Smooth muscle cell (in vitro differentiated cells): ENCODE data around the gene KRT33A. TPM values are rescaled to one million over a fixed set of nuclear protein-coding genes. Genes with fewer than 3 reads are reported as not detected.

ENCODE experiments used
- DNase-seq: peaks from one replicate; lab custom pipeline; 2025; ENCODE audit not compliant: unreplicated experiment; lab: John Stamatoyannopoulos, UW
- H2AFZ ChIP-seq: fragments of 200-600 bp; sonication (generic); 2 replicates; pipeline ENCODE4 v1.6.0; 2016; ENCODE audit warnings: antibody characterized with exemption, low read depth, mild to moderate bottlenecking
- H3F3A ChIP-seq: fragments of 200-600 bp; sonication (generic); 2 replicates; pipeline ENCODE4 v1.6.0; 2017; ENCODE audit warnings: antibody characterized with exemption, low read depth
- H3K27ac ChIP-seq: fragments of 200-600 bp; sonication (generic); 2 replicates; pipeline ENCODE4 v1.5.1; 2016; ENCODE audit warnings: low read depth, mild to moderate bottlenecking
- H3K27me3 ChIP-seq: fragments of 200-600 bp; sonication (generic); 2 replicates; pipeline ENCODE4 v1.6.1; 2016; ENCODE audit warnings: low read depth, mild to moderate bottlenecking
- H3K36me3 ChIP-seq: fragments of 200-600 bp; sonication (generic); 2 replicates; pipeline ENCODE4 v1.5.1; 2016; ENCODE audit warnings: low read depth
- H3K4me1 ChIP-seq: fragments of 200-600 bp; sonication (generic); 2 replicates; pipeline ENCODE4 v1.5.1; 2016; ENCODE audit warnings: low read depth
- H3K4me2 ChIP-seq: fragments of 200-600 bp; sonication (generic); 2 replicates; pipeline ENCODE4 v1.6.0; 2016; ENCODE audit warnings: mild to moderate bottlenecking
- H3K4me3 ChIP-seq: fragments of 200-600 bp; sonication (generic); 2 replicates; pipeline ENCODE4 v1.5.1; 2016; ENCODE audit warnings: mild to moderate bottlenecking
- H3K79me2 ChIP-seq: fragments of 200-600 bp; sonication (generic); 2 replicates; pipeline ENCODE4 v1.6.0; 2016; ENCODE audit warnings: low read depth, mild to moderate bottlenecking
- H3K9ac ChIP-seq: fragments of 200-600 bp; sonication (generic); 2 replicates; pipeline ENCODE4 v1.6.0; 2016; ENCODE audit warnings: low read depth
- H3K9me3 ChIP-seq: fragments of 200-600 bp; sonication (generic); replicated peaks from 2 replicates; pipeline ENCODE4 v1.5.1; 2016; ENCODE audit warnings: low read depth
- H4K20me1 ChIP-seq: fragments of 200-600 bp; sonication (generic); 2 replicates; pipeline ENCODE4 v1.6.0; 2016; ENCODE audit warnings: low read depth
- CTCF ChIP-seq: fragments of 200-600 bp; sonication (generic); IDR thresholded peaks from 2 replicates; pipeline ENCODE4 v1.5.1; 2017; ENCODE audit warnings: borderline replicate concordance, mild to moderate bottlenecking, antibody characterized with exemption; ENCODE audit not compliant: insufficient read depth, poor library complexity, severe bottlenecking
- WGBS: methylation state at CpG from one replicate; pipeline ENCODE4 v1.1.7; 2016; ENCODE audit warnings: low lambda C conversion rate; 5-methylcytosine and 5-hydroxymethylcytosine counted together
- polyA plus RNA-seq: library from polyadenylated mRNA; unstranded; fragments of >200 nt; fragmentation: Nextera tagmentation; extraction: Ambion mirVana; gene quantifications from 2 replicates; pipeline ENCODE4 v1.2.1, GENCODE V29; 2016
- total RNA-seq: library from RNA; depleted of rRNA; stranded (reverse); fragments of >200 nt; gene quantifications from 2 replicates; pipeline ENCODE4 v1.2.3, GENCODE V29; 2014

KRT33A gene
- total and polyA plus RNA-seq, 2 experiments from 2014 or later, result 0.09 TPM; not detected in 1

- Histone ChIP-seq H3K4me1 (no peaks in the 10 kb centered on the region), H3K27me3 (no peaks in the 10 kb centered on the region), H2AFZ (no peak overlapping the region), H4K20me1 (no peaks in the 10 kb centered on the region), H3K4me2 (no peak overlapping the region), H3K36me3 (no peaks in the 10 kb centered on the region), H3K27ac (no peak overlapping the region), H3K9me3 (no peaks in the 10 kb centered on the region), H3K4me3 (no peak overlapping the region), H3K9ac (no peak overlapping the region), H3F3A (peaks cover 9% of the 10 kb centered on the region), H3K79me2 (no peaks in the 10 kb centered on the region)
- 83% methylated on average over 2 of the region's 2 CpGs for WGBS
- no peak for DNase-seq
- no peak for TF ChIP-seq CTCF
Observed at GRCh38 chr17:41363881-41364280, 13.3 kb upstream of the KRT33A start.

- H3K4me2 ChIP-seq, result peak overlapping the region; percentile 38
- H3K9me3 ChIP-seq, result no peaks in the 10 kb centered on the region
- DNase-seq, result no peak
- peaks cover 9% of the 10 kb centered on the region for H3F3A ChIP-seq
- H3K79me2 ChIP-seq, result no peaks in the 10 kb centered on the region
- H3K4me3 ChIP-seq, result no peak overlapping the region
- no peaks in the 10 kb centered on the region for H3K36me3 ChIP-seq
- H3K27me3 ChIP-seq, result no peaks in the 10 kb centered on the region
- H3K27ac ChIP-seq, result peak overlapping the region; percentile 75
- TF ChIP-seq CTCF, result no peak
- H4K20me1 ChIP-seq, result no peaks in the 10 kb centered on the region
- no peak overlapping the region for H2AFZ ChIP-seq
- H3K4me1 ChIP-seq, result no peaks in the 10 kb centered on the region
- WGBS, result 45% methylated on average over 5 of the region's 5 CpGs
- H3K9ac ChIP-seq, result no peak overlapping the region
Observed at GRCh38 chr17:41360296-41360995, 9.8 kb upstream of the KRT33A start.

GRCh38 chr17:41354536-41354935, 3.9 kb upstream of the KRT33A start:
- H3K27ac ChIP-seq, result no peak overlapping the region
- H3K4me3 ChIP-seq, result no peak overlapping the region
- DNase-seq, result no peak
- TF ChIP-seq CTCF, result no peak
- H3K4me1 ChIP-seq, result no peaks in the 10 kb centered on the region
- no peak overlapping the region for H3K9ac ChIP-seq
- H3K4me2 ChIP-seq, result no peak overlapping the region
- 95% methylated on average over 4 of the region's 4 CpGs for WGBS
- no peaks in the 10 kb centered on the region for H3K9me3 ChIP-seq
- no peaks in the 10 kb centered on the region for H3K27me3 ChIP-seq
- H4K20me1 ChIP-seq, result no peaks in the 10 kb centered on the region
- no peaks in the 10 kb centered on the region for H3F3A ChIP-seq
- no peak overlapping the region for H2AFZ ChIP-seq
- no peaks in the 10 kb centered on the region for H3K36me3 ChIP-seq
- H3K79me2 ChIP-seq, result no peaks in the 10 kb centered on the region

- no peak for DNase-seq
- Histone ChIP-seq H3K36me3 (no peaks in the 10 kb centered on the region), H3F3A (no peaks in the 10 kb centered on the region), H3K4me3 (no peak overlapping the region), H3K4me2 (no peak overlapping the region), H3K27ac (no peak overlapping the region), H4K20me1 (no peaks in the 10 kb centered on the region), H3K9ac (no peak overlapping the region), H3K27me3 (no peaks in the 10 kb centered on the region), H2AFZ (no peak overlapping the region), H3K79me2 (no peaks in the 10 kb centered on the region), H3K9me3 (no peaks in the 10 kb centered on the region), H3K4me1 (no peaks in the 10 kb centered on the region)
- TF ChIP-seq CTCF, result no peak
- WGBS, result 79% methylated on average over 7 of the region's 7 CpGs
Observed at GRCh38 chr17:41352597-41353366, 2.2 kb upstream of the KRT33A start.
